Heart left ventricle (tissue), 16 donors: ENCODE results near the gene PSMA2. TPM values are rescaled to one million over a fixed set of nuclear protein-coding genes. Genes with fewer than 3 reads are reported as not detected.

Source experiments
- ATAC-seq, 4 donors: fragments of 200-7000 bp; cut with Tn5 transposase; one replicate each; pipeline ENCODE4 v1.9.1; 2020 to 2022; ENCODE audit warnings: moderate library complexity in 4 of 4, mild to moderate bottlenecking in 3 of 4, moderate number of reproducible peaks in 1 of 4
- DNase-seq, 5 donors: peaks; one replicate each; pipeline ENCODE4 v3.0.0-alpha.2; 2020
- H3K27ac ChIP-seq, 12 donors: fragments of 200-600 bp; sonication (generic) in 4 of 12; one replicate each; pipeline versions ENCODE4 v1.5.0 to v1.8.0; 2016 to 2022; ENCODE audit warnings: mild to moderate bottlenecking in 2 of 12
- H3K27me3 ChIP-seq, 9 donors: fragments of 200-600 bp; sonication (generic) in 2 of 9; one replicate each; pipeline versions ENCODE4 v1.5.1 to v1.8.0; 2016 to 2022; ENCODE audit warnings: mild to moderate bottlenecking in 3 of 9
- H3K36me3 ChIP-seq, 9 donors: fragments of 200-600 bp; sonication (generic) in 2 of 9; one replicate each; pipeline versions ENCODE4 v1.5.0 to v1.8.0; 2018 to 2022; ENCODE audit warnings: mild to moderate bottlenecking in 2 of 9
- H3K4me1 ChIP-seq, 12 donors: fragments of 200-600 bp; sonication (generic) in 4 of 12; one replicate each; pipeline versions ENCODE4 v1.5.0 to v1.8.0; 2016 to 2022; ENCODE audit warnings: mild to moderate bottlenecking in 3 of 12
- H3K4me3 ChIP-seq, 12 donors: fragments of 200-600 bp; sonication (generic) in 4 of 12; one replicate each; pipeline versions ENCODE4 v1.5.0 to v1.8.0; 2017 to 2022; ENCODE audit warnings: mild to moderate bottlenecking in 9 of 12, moderate library complexity in 4 of 12
- H3K9me3 ChIP-seq, 12 donors: fragments of 200-600 bp; sonication (generic) in 4 of 12; one replicate each; pipeline versions ENCODE4 v1.5.0 to v1.8.0; 2016 to 2022; ENCODE audit warnings: mild to moderate bottlenecking in 1 of 12
- POLR2A ChIP-seq, 2 donors: fragments of 450-650 bp; IDR thresholded peaks; one replicate each; pipeline ENCODE4 v1.6.1; 2017; ENCODE audit warnings: antibody characterized with exemption in 2 of 2, mild to moderate bottlenecking in 2 of 2, moderate library complexity in 2 of 2
- WGBS, 4 donors: extraction: QIAGEN DNeasy Blood & Tissue Kit in 2 of 4; methylation state at CpG; one replicate each; pipeline versions ENCODE4 v1.1.5 to v1.1.7; 2013 to 2018; 5-methylcytosine and 5-hydroxymethylcytosine counted together
- intact Hi-C, 10 donors: fragments of 100-400 bp; cut with DNase I; formaldehyde crosslinking; loops; one replicate each; pipeline versions ENCODE4 v1.11.1 to v1.14.2; 2022
- polyA plus RNA-seq, 2 donors: library from polyadenylated mRNA; stranded (reverse); fragments of 200-250 nt; gene quantifications; one replicate each; pipeline ENCODE4 v1.2.3, GENCODE V29; 2013
- total RNA-seq, 9 donors: library from RNA; depleted of rRNA in 2 of 9; stranded (reverse); fragments of >200 nt in 2 of 9; fragmentation: NEBNext Ultra II Directional in 3 of 9; extraction: Animal tissue kit (Norgen Biotek cat#: 25700) in 3 of 9; gene quantifications; one replicate each; pipeline versions ENCODE4 v1.1.0 to v1.2.4, GENCODE V29; 2016 to 2023
- TF ChIP-seq, protein P1 (sequence below), 12 donors: fragments of 200-600 bp; sonication (generic) in 4 of 12; IDR thresholded peaks; one replicate each; pipeline versions ENCODE4 v1.5.0 to v1.8.0; 2018 to 2022; ENCODE audit warnings: antibody characterized with exemption in 12 of 12, mild to moderate bottlenecking in 5 of 12
- donor health status: ischemic (EF 13 %, LVEDD 7.1; RV severe dilation, severe dysfunction).
- donor health status: healthy with polysubstance abuse.
- donor health status: DM: no; HTN: yes; CAD: no.
- donor health status: DM: no; HTN: no; CAD: no.
- donor health status: ischemic (EF 25% LVEDD 6.9; RV normal size, moderate dysfunction).
- donor health status: ischemic (EF 25% LVEDD 5.7; RV mildly dilated, moderate dysfunction).
- donor health status: healthy.
- donor health status: DM: yes; HTN: yes; CAD: no.
- donor health status: ischemic (EF 35%, LVEDD 5.7; RV mildly dilated, moderate dysfunction).
- donor health status: nonischemic (EF 11% LVEDD 7.7; RV severe dilation, severe dysfunction).
- donor health status: DM: yes; HTN: yes; CAD: no.
- donor health status: PGD.
- donor health status: ischemic (EF 29% LVEDD 5.4; RV normal size, mild dysfunction).
- donor health status: nonischemic (EF 23%, LVEDD 6.1; RV moderate dilation, normal function).

The PSMA2 gene
- total and polyA plus RNA-seq, 11 donors, result 41.8 to 139 (median 75.8) TPM

DNA sequence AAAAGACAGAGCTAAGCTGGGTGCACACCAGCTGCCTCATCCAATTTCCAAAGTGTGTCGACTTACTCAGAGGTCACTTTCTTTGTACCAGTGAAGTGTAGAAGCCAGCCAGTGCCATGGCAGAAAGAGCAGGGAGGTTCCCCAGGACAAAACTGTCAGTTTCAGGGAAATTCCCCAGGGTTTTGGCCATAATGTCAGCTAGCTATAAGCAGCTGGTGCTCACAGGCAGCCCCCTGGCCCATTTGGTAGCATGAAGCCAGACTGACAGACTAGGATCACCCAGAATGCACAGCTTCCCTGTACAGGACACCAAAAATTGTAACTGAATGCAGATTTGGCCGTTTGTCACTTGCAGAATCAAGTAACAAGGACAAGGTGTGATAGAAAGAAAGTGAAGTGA, 28.8 kb upstream of the PSMA2 start:
- no peak for DNase-seq
- H3K4me3 ChIP-seq, result no peak overlapping the region
- no peaks in the 10 kb centered on the region for H3K27me3 ChIP-seq
- 57 to 69% (median 66%) methylated on average over 2 of the region's 2 CpGs for WGBS, 4 donors
- H3K4me1 ChIP-seq, result peaks cover 0 to 13% (median 0%) of the 10 kb centered on the region in 12 donors
- TF ChIP-seq POLR2A (IDR thresholded peaks at IDR 0.05), result no peak
- TF ChIP-seq, protein P1, sequence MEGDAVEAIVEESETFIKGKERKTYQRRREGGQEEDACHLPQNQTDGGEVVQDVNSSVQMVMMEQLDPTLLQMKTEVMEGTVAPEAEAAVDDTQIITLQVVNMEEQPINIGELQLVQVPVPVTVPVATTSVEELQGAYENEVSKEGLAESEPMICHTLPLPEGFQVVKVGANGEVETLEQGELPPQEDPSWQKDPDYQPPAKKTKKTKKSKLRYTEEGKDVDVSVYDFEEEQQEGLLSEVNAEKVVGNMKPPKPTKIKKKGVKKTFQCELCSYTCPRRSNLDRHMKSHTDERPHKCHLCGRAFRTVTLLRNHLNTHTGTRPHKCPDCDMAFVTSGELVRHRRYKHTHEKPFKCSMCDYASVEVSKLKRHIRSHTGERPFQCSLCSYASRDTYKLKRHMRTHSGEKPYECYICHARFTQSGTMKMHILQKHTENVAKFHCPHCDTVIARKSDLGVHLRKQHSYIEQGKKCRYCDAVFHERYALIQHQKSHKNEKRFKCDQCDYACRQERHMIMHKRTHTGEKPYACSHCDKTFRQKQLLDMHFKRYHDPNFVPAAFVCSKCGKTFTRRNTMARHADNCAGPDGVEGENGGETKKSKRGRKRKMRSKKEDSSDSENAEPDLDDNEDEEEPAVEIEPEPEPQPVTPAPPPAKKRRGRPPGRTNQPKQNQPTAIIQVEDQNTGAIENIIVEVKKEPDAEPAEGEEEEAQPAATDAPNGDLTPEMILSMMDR (IDR thresholded peaks at IDR 0.05), result no peak
- H3K27ac ChIP-seq, result no peak overlapping the region
- H3K9me3 ChIP-seq, result peaks cover 0 to 12% (median 0%) of the 10 kb centered on the region in 12 donors
- no peak for ATAC-seq
- intact Hi-C loops, result no loop called here
- H3K36me3 ChIP-seq, result no peaks in the 10 kb centered on the region

DNA sequence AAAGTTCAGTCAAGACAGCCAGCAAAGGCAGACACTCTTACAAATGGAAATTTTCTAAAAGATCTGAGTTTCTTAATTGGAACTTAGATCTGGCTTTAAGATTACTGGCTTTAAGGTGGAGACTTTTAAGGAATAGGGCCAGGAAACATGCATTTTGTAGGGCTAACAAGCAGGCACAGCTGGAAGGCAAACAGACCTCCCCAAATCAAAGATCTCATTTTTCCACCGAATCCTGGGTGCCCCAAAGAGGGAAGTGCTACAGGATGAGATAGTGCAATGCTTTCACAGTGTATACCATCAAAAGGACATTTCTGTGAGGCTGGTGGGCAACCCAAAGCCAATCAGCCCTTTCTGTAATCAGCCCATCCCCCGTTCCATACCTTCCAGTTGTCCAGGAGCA, 27.6 kb upstream of the PSMA2 start:
- TF ChIP-seq POLR2A (IDR thresholded peaks at IDR 0.05), result no peak
- TF ChIP-seq, protein P1 (IDR thresholded peaks at IDR 0.05), result no peak
- 75 to 88% (median 82%) methylated on average over 2 of the region's 2 CpGs for WGBS, 4 donors
- no peaks in the 10 kb centered on the region for H3K27me3 ChIP-seq
- H3K9me3 ChIP-seq, result peaks cover 0 to 12% (median 0%) of the 10 kb centered on the region in 12 donors
- no peak overlapping the region for H3K27ac ChIP-seq
- intact Hi-C loops, result no loop called here
- peaks cover 0 to 6% (median 0%) of the 10 kb centered on the region in 12 donors for H3K4me1 ChIP-seq
- DNase-seq, result no peak
- ATAC-seq, result no peak
- no peak overlapping the region for H3K4me3 ChIP-seq
- no peaks in the 10 kb centered on the region for H3K36me3 ChIP-seq

DNA sequence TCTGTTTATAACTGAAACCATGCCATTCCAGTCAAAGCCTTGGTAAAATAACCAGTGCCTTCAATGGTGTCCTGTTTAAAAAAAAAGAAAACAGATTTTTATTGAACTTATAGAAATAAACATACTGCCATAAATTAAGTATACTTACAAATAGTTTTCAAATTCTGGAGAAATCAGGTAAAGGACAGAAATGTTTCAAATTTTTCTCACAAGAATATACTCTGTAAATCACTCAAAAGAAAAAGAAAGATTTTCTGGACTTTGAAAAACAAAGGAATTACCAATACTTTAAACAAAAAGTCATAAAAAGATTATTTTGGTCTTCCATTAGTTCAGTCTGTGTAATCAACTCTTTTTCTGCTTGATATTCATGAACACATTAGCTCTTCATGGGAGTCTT, 24.1 kb upstream of the PSMA2 start:
- TF ChIP-seq POLR2A (IDR thresholded peaks at IDR 0.05), result no peak
- TF ChIP-seq, protein P1 (IDR thresholded peaks at IDR 0.05), result no peak
- H3K36me3 ChIP-seq, result no peaks in the 10 kb centered on the region
- intact Hi-C loops, result no loop called here

DNA sequence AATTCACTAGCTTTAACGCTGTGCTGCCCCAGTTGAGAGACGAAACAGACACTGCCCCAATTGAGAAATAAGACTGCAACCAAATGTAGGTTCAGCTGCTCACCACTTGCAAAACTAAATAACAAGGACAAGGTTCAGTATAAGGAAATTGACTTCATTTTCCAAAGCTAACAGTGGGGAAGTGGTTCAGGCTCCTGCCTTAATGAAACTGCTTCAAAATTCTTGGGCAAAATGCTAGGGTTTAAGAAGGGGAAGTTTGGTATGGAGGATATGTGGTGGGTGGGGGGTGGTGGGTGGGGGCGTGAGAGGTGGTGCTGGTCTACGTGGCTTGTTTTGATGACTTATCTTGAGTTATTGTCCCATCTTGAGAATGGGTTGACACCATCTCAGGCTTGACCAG, 22.0 kb upstream of the PSMA2 start:
- no peaks in the 10 kb centered on the region for H3K27me3 ChIP-seq
- ATAC-seq, result no peak
- no peaks in the 10 kb centered on the region for H3K36me3 ChIP-seq
- no peak overlapping the region for H3K27ac ChIP-seq
- WGBS, 4 donors, result 85 to 88% (median 87%) methylated on average over 4 of the region's 4 CpGs
- no peak for TF ChIP-seq POLR2A (IDR thresholded peaks at IDR 0.05)
- TF ChIP-seq, protein P1 (IDR thresholded peaks at IDR 0.05), result no peak
- H3K4me1 ChIP-seq, result no peaks in the 10 kb centered on the region
- H3K9me3 ChIP-seq, result peaks cover 0 to 12% (median 0%) of the 10 kb centered on the region in 12 donors
- H3K4me3 ChIP-seq, result no peak overlapping the region
- intact Hi-C loops, result no loop called here
- no peak for DNase-seq

More for the DNA sequence above, 24.1 kb upstream of the PSMA2 start:
- Histone ChIP-seq H3K27ac (no peak overlapping the region), H3K27me3 (no peaks in the 10 kb centered on the region), H3K4me3 (no peak overlapping the region), H3K9me3 (peaks cover 0 to 12% (median 0%) of the 10 kb centered on the region in 12 donors), H3K4me1 (no peaks in the 10 kb centered on the region)
- DNase-seq (no peak), ATAC-seq (no peak)
